GM23248 (cell line): ENCODE measurements around the gene MAP1S.

Experiments used
- EZH2 ChIP-seq: fragments of 200-600 bp; sonication (generic); IDR thresholded peaks from 2 replicates; pipeline ENCODE4 v1.6.1; 2018; ENCODE audit warnings: antibody characterized with exemption, mild to moderate bottlenecking; ENCODE audit not compliant: insufficient read depth, poor library complexity, severe bottlenecking
- EZH2phosphoT487 ChIP-seq: fragments of 200-600 bp; sonication (generic); IDR thresholded peaks from 2 replicates; pipeline ENCODE4 v1.6.1; 2018; ENCODE audit warnings: antibody characterized with exemption, moderate library complexity, mild to moderate bottlenecking, low read depth; ENCODE audit not compliant: insufficient read depth

DNA sequence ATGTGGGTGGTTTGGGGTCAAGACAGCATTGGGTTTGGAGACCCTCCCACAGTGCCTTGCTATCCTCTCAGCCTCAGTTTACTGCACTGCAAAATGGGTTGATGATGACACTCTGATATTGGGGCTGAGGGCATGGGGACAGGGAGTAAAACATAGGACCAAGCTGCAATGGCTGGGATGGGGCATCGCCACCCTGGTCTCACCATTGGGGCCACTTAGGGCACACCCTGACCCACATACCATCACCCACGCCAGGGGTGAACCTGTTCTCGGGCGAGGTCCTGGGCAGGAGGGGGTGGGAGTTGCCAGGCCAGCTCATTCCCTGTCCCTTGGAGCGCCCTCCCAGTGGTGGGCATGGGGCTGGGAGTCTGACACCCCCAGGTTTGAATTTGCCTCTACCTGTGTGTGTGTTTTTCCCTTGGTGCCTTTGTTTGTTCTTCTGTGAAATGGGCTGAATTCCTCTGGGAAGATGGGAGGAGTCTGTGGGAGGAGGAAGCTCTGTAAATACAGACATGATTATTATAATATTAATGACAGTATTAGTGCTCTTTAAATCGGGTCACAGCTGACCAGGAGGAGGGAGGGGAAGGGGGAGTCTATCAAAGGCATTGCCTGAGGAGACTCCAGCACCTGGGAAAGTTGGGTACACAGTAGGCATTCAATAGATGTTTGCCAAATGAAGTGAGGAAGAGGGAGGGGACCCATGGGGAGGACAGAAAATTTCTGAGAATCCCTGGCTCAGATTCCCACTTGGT, 29.8 kb downstream of the MAP1S start:
- TF ChIP-seq EZH2 (no peak), EZH2phosphoT487 (no peak)
